HepG2 (cell line): ENCODE results near the gene ZNF771. TPM values are rescaled to one million over a fixed set of nuclear protein-coding genes. Genes with fewer than 3 reads are reported as not detected.

ENCODE experiments used
- FOXO4 ChIP-seq: sonication (generic); formaldehyde crosslinking; conservative IDR thresholded peaks from 2 replicates; pipeline ENCODE4 v1.8.1; 2023; ENCODE audit warnings: missing genetic modification reagents
- HDAC2 ChIP-seq: sonication (generic); formaldehyde crosslinking; IDR thresholded peaks from 2 replicates; pipeline ENCODE4 v1.4.0; 2020; ENCODE audit warnings: missing genetic modification reagents
- HHEX ChIP-seq: IDR thresholded peaks from 2 replicates; pipeline ENCODE4 v1.6.1; 2016; ENCODE audit warnings: control low read depth
- HOXA3 ChIP-seq: sonication (generic); formaldehyde crosslinking; IDR thresholded peaks from 2 replicates; pipeline ENCODE4 v1.5.0; 2020; ENCODE audit warnings: missing genetic modification reagents
- MAZ ChIP-seq, 2 experiments: sonication (generic) in 1 of 2; formaldehyde crosslinking in 1 of 2; IDR thresholded peaks; 2 replicates each; pipeline versions ENCODE4 v1.5.0 to v1.6.1; 2012 to 2020; ENCODE audit warnings: low read depth in 2 of 2, mild to moderate bottlenecking in 2 of 2, borderline replicate concordance in 1 of 2, improper control_type of control experiment in 1 of 2, low read length in 1 of 2, missing genetic modification reagents in 1 of 2, moderate library complexity in 1 of 2
- NBN ChIP-seq: fragments of 450-650 bp; conservative IDR thresholded peaks from 2 replicates; pipeline ENCODE4 v1.6.1; 2017
- POLR2G ChIP-seq: fragments of 200-400 bp; formaldehyde crosslinking; IDR thresholded peaks from 2 replicates; pipeline ENCODE4 v1.6.1; 2018; ENCODE audit warnings: mild to moderate bottlenecking, low read depth, low read length, moderate library complexity
- RARA ChIP-seq: IDR thresholded peaks from 2 replicates; pipeline ENCODE4 v1.6.1; 2016; ENCODE audit warnings: missing genetic modification reagents, missing compliant biosample characterization
- SP5 ChIP-seq: IDR thresholded peaks from 2 replicates; pipeline ENCODE4 v1.6.1; 2016; ENCODE audit warnings: low read depth, borderline replicate concordance
- STAT5B ChIP-seq: sonication (generic); formaldehyde crosslinking; IDR thresholded peaks from 2 replicates; pipeline ENCODE4 v1.4.0; 2020; ENCODE audit warnings: missing genetic modification reagents
- ZBTB7B ChIP-seq: sonication (generic); formaldehyde crosslinking; IDR thresholded peaks from 2 replicates; pipeline ENCODE4 v1.4.0; 2020; ENCODE audit warnings: missing genetic modification reagents
- ZFAT ChIP-seq: sonication (generic); formaldehyde crosslinking; conservative IDR thresholded peaks from 2 replicates; pipeline ENCODE4 v1.8.1; 2023; ENCODE audit warnings: missing genetic modification reagents, inconsistent platforms
- ZFP91 ChIP-seq: sonication (generic); formaldehyde crosslinking; IDR thresholded peaks from 2 replicates; pipeline ENCODE4 v1.9.0; 2022; ENCODE audit warnings: missing genetic modification reagents, mild to moderate bottlenecking, borderline replicate concordance
- ZNF142 ChIP-seq: sonication (generic); formaldehyde crosslinking; IDR thresholded peaks from 2 replicates; pipeline ENCODE4 v1.4.0; 2020; ENCODE audit warnings: missing genetic modification reagents
- ZNF552 ChIP-seq: sonication (generic); formaldehyde crosslinking; IDR thresholded peaks from 2 replicates; pipeline ENCODE4 v1.9.0; 2022; ENCODE audit warnings: missing genetic modification reagents, mild to moderate bottlenecking, borderline replicate concordance
- ZNF577 ChIP-seq: sonication (generic); formaldehyde crosslinking; IDR thresholded peaks from 2 replicates; pipeline ENCODE4 v1.4.0; 2020; ENCODE audit warnings: mild to moderate bottlenecking, low read depth, missing genetic modification reagents, borderline replicate concordance
- ZNF605 ChIP-seq: sonication (generic); formaldehyde crosslinking; IDR thresholded peaks from 2 replicates; pipeline ENCODE4 v1.8.0; 2022; ENCODE audit warnings: mild to moderate bottlenecking, missing genetic modification reagents
- ZNF629 ChIP-seq: sonication (generic); formaldehyde crosslinking; conservative IDR thresholded peaks from 2 replicates; pipeline ENCODE4 v1.5.0; 2020; ENCODE audit warnings: missing genetic modification reagents
- ZNF674 ChIP-seq: sonication (generic); formaldehyde crosslinking; IDR thresholded peaks from 2 replicates; pipeline ENCODE4 v1.5.0; 2020; ENCODE audit warnings: low read depth, mild to moderate bottlenecking, missing genetic modification reagents
- ZNF720 ChIP-seq: sonication (generic); formaldehyde crosslinking; IDR thresholded peaks from 2 replicates; pipeline ENCODE4 v1.4.0; 2020; ENCODE audit warnings: missing genetic modification reagents
- ZNF737 ChIP-seq: sonication (generic); formaldehyde crosslinking; IDR thresholded peaks from 2 replicates; pipeline ENCODE4 v1.5.0; 2020; ENCODE audit warnings: missing genetic modification reagents, mild to moderate bottlenecking, borderline replicate concordance
- ZSCAN20 ChIP-seq: sonication (generic); formaldehyde crosslinking; IDR thresholded peaks from 2 replicates; pipeline ENCODE4 v1.4.0; 2020; ENCODE audit warnings: missing genetic modification reagents, mild to moderate bottlenecking, borderline replicate concordance
- ZSCAN22 ChIP-seq: sonication (generic); formaldehyde crosslinking; IDR thresholded peaks from 2 replicates; pipeline ENCODE4 v1.4.0; 2020; ENCODE audit warnings: mild to moderate bottlenecking, missing genetic modification reagents
- polyA plus RNA-seq, 8 experiments: library from polyadenylated mRNA; depleted of rRNA in 3 of 8; stranded (reverse) in 7 of 8; unstranded in 1 of 8; fragments of >200 nt; fragmentation: Illumina TruSeq in 4 of 8; extraction: Trizol in 4 of 8; gene quantifications; 2 replicates each; pipeline versions ENCODE4 v1.2.1 to v1.2.3, GENCODE V29; 2011 to 2016; ENCODE audit warnings: low read depth in 4 of 8, missing spikeins in 1 of 8, mixed read lengths in 1 of 8; ENCODE audit not compliant: insufficient read depth in 1 of 8
- total RNA-seq, 5 experiments: library from RNA; depleted of rRNA; stranded (reverse); fragments of >200 nt; fragmentation: Illumina TruSeq; extraction: Trizol; gene quantifications; 2 replicates each; pipeline ENCODE4 v1.2.3, GENCODE V29; 2016; ENCODE audit warnings: low read depth in 1 of 5

The ZNF771 gene
- total and polyA plus RNA-seq, 2 of the 13 experiments (the other 11 are each of a cell fraction or from before 2014, with no cell fraction given), result 5.0 to 11.8 TPM

GRCh38 chr16:30369938-30370455 is 37.4 kb upstream of the ZNF771 start (continued):
- TF ChIP-seq ZNF142 (CRISPR knock-in tag) (peak; percentile 14; the same call in 1 of the 2 replicates), POLR2G (peak; percentile 52), HDAC2 (no peak), ZNF674 (CRISPR knock-in tag) (no peak), ZNF605 (CRISPR knock-in tag) (no peak), ZFAT (CRISPR knock-in tag) (no peak), ZNF577 (CRISPR knock-in tag) (no peak), ZSCAN22 (no peak), FOXO4 (CRISPR knock-in tag) (no peak), MAZ (IDR thresholded peaks at IDR 0.05; ENCODE audit: borderline replicate concordance, low read depth, low read length) (peak; percentile 98), MAZ (CRISPR knock-in tag; IDR thresholded peaks at IDR 0.05; ENCODE audit: low read depth) (0 out of 2 replicates have a peak, but pooled peaks have one; percentile 37), ZNF552 (CRISPR knock-in tag) (no peak), ZSCAN20 (CRISPR knock-in tag) (no peak), ZNF720 (CRISPR knock-in tag) (no peak), HOXA3 (CRISPR knock-in tag) (peak; percentile 63; the same call in 1 of the 2 replicates), RARA (CRISPR knock-in tag) (no peak), SP5 (CRISPR knock-in tag) (peak; percentile 51; the same call in 1 of the 2 replicates), HHEX (CRISPR knock-in tag) (no peak), ZFP91 (no peak), STAT5B (no peak), ZNF629 (no peak), ZNF737 (CRISPR knock-in tag) (no peak), NBN (no peak), ZBTB7B (CRISPR knock-in tag) (peak; percentile 78)
